Activated CD8-positive, alpha-beta T cell treated with anti-CD3 and anti-CD28 coated beads, Interleukin-2, amount 10 ng/mL, durations not matched to agents 7 days and 5 days (primary cell): Measurements from ENCODE around the gene UHMK1. TPM values are rescaled to one million over a fixed set of nuclear protein-coding genes. Genes with fewer than 3 reads are reported as not detected.
"Not testable (repeated sequence)": the region's sequence is repeated elsewhere in the genome, so short reads cannot be mapped to it uniquely, and the experiment has no call there.

ENCODE experiments used
- ATAC-seq: fragments of 150-1000 bp; cut with Tn5 transposase; one replicate; pipeline ENCODE4 v1.10.0; 2021; ENCODE audit warnings: moderate library complexity
- CTCF ChIA-PET: fragments of 350-600 bp; sonication (Branson Sonifier 250); formaldehyde crosslinking; loops from one replicate; lab custom pipeline; 2021; ENCODE audit warnings: antibody characterized with exemption; lab: Charles Lee
- POLR2A ChIA-PET: fragments of 350-600 bp; sonication (Branson Sonifier 250); formaldehyde crosslinking; loops from one replicate; lab custom pipeline; 2021; ENCODE audit warnings: antibody characterized with exemption; lab: Charles Lee
- DNase-seq: peaks from one replicate; pipeline ENCODE4 v3.0.0-alpha.2; 2020
- H3K27ac Mint-ChIP-seq: one replicate; pipeline ENCODE4 v1.8.0; 2021; ENCODE audit warnings: mild to moderate bottlenecking, mixed read lengths
- H3K27me3 Mint-ChIP-seq: one replicate; pipeline ENCODE4 v1.8.0; 2021; ENCODE audit warnings: low read depth, mixed read lengths
- H3K36me3 Mint-ChIP-seq: one replicate; pipeline ENCODE4 v1.8.0; 2021; ENCODE audit warnings: low read depth, mixed read lengths
- H3K4me1 Mint-ChIP-seq: one replicate; pipeline ENCODE4 v1.8.0; 2021; ENCODE audit warnings: low read depth, mixed read lengths
- H3K4me3 Mint-ChIP-seq: one replicate; pipeline ENCODE4 v1.8.0; 2021; ENCODE audit warnings: mild to moderate bottlenecking, mixed read lengths
- H3K9me3 Mint-ChIP-seq: one replicate; pipeline ENCODE4 v1.8.0; 2022; ENCODE audit warnings: mixed read lengths; ENCODE audit not compliant: insufficient read depth
- total RNA-seq, 2 experiments: library from RNA; stranded (reverse); gene quantifications; one replicate each; pipeline ENCODE4 v1.2.3, GENCODE V29; 2021

UHMK1 gene
- total RNA-seq, 2 experiments from 2014 or later, result 53.1 to 57.0 TPM

DNA sequence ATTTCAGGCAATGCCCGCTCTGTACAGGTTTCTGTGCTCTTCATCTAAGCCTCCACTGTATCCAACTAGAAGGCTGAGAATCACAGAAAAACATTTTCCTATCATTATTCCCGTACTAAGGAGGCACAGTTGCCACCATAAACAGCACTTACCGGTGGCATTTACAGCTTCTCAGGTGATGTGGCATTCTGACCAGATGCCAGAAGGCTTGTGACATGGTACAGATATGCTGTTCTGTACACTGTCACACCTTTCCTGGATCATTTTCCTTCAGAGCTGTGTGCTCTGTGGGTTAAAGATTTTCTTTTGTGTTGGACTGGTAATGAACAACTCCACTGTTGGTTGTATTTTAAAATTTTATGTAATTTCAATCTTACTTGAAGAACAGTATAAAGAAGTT, 59.9 kb downstream of the UHMK1 start:
- Mint-ChIP-seq H3K4me3 (no peak overlapping the region), H3K27ac (no peak overlapping the region), H3K4me1 (peaks cover 19% of the 10 kb centered on the region), H3K27me3 (no peaks in the 10 kb centered on the region), H3K36me3 (no peaks in the 10 kb centered on the region), H3K9me3 (peaks cover 7% of the 10 kb centered on the region)
- DNase-seq, result no peak
- CTCF ChIA-PET, result interaction anchor here (1.0 kb wide), 1 partner anchor 765 kb away, joined by 3 read pairs; no protein-coding TSS in a partner anchor
- ATAC-seq, result no peak
- POLR2A ChIA-PET, result no interaction called here

DNA sequence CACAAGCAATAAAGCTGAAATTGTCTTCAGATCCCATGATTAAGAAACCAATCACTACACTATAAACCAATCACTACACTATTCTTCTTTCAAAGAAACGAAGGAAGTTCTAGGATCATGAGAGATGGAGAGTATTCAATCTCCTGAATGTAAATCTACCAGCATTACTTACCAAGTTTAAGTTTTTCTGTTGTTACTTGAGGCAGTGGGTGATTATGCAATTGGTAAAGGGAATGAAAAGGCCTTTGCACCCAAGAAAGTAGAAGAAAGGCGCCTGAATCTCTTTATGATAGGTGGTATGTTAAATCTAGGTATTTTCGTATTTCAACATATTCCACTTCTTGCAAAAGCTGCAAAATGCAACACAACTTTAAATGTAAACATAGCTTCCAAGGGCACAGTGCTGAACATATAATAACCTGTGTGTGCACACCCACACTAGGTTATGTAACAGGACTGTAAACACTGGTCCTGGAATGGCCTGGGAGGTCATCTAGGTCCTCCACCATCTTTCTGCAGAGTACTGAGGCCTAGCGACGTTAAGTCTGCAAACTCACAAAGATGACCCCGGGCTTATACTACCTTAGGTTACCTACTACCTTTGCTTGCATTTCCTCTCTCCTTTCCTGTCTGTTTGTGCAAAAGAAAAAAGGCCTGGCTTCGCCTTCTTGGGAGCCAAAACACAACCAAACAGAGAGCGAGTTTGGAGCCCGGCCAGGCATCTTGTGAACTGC, 62.9 kb downstream of the UHMK1 start:
- Mint-ChIP-seq H3K27me3 (no peaks in the 10 kb centered on the region), H3K4me3 (peak overlapping the region; percentile 92), H3K9me3 (peaks cover 7% of the 10 kb centered on the region), H3K27ac (peak overlapping the region; percentile 96), H3K36me3 (no peaks in the 10 kb centered on the region), H3K4me1 (peaks cover 29% of the 10 kb centered on the region)
- DNase-seq, result no peak
- CTCF ChIA-PET, result no interaction called here
- ATAC-seq, result no peak
- POLR2A ChIA-PET, result interaction anchor here (1.6 kb wide), 1 partner anchor 62 kb away, joined by 4 read pairs; no protein-coding TSS in a partner anchor

- Mint-ChIP-seq H3K4me3 (peak overlapping the region; percentile 92), H3K9me3 (peaks cover 7% of the 10 kb centered on the region), H3K4me1 (peaks cover 31% of the 10 kb centered on the region), H3K36me3 (no peaks in the 10 kb centered on the region), H3K27ac (peak overlapping the region; percentile 96), H3K27me3 (no peaks in the 10 kb centered on the region)
- POLR2A ChIA-PET, result interaction anchor here (0.6 to 1.6 kb wide), 2 partner anchors 62 to 761 kb away, joined by 3 to 4 read pairs; no protein-coding TSS in a partner anchor
- ATAC-seq, result peak; percentile 95
- DNase-seq, result peak; percentile 97
- CTCF ChIA-PET, result interaction anchor here (1.0 kb wide), 1 partner anchor 52 kb away, joined by 5 read pairs; no protein-coding TSS in a partner anchor
Observed at GRCh38 chr1:162561037-162561615, 63.5 kb downstream of the UHMK1 start.

GRCh38 chr1:162561616-162562469, 64.2 kb downstream of the UHMK1 start, which contains the start of gene UAP1:
UAP1 (plus strand) TSS chr1:162561722; CDS start chr1:162566069, 4,347 bp downstream.
- Mint-ChIP-seq H3K36me3 (peaks cover 1% of the 10 kb centered on the region), H3K27ac (peak within 1 kb of the TSS; percentile 96), H3K9me3 (peaks cover 7% of the 10 kb centered on the region), H3K27me3 (no peaks in the 10 kb centered on the region), H3K4me3 (peak within 1 kb of the TSS; percentile 92), H3K4me1 (peaks cover 31% of the 10 kb centered on the region)
- ATAC-seq (peak; percentile 54), DNase-seq (no peak)
- POLR2A ChIA-PET, result interaction anchor here (0.6 to 1.6 kb wide), 2 partner anchors 63 to 760 kb away, joined by 3 to 4 read pairs; no protein-coding TSS in a partner anchor
- CTCF ChIA-PET, result interaction anchor here (1.0 kb wide), 1 partner anchor 52 kb away, joined by 5 read pairs; no protein-coding TSS in a partner anchor

DNA sequence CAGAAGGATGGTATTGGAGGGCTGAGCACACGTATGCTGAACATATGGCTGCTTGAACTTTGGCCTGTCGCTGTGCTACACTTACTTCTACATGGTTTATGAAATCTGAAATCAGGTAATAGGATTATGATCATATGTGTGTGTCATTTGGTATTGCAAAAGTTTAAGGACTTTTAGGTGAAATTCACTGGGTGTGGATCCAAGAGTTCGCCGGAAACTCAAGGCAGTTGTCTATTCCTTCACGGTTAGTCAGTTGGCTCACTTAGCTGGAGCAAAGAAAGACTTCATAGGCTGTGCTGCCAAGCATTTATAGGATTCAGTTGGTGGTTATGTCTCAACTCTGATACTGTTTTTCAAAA, 64.8 kb downstream of the UHMK1 start:
- DNase-seq, result no peak
- H3K27ac Mint-ChIP-seq, result peak overlapping the region; percentile 87
- ChIA-PET CTCF (no interaction called here), POLR2A (no interaction called here)
- no peak for ATAC-seq
- H3K27me3 Mint-ChIP-seq, result no peaks in the 10 kb centered on the region
- H3K4me1 Mint-ChIP-seq, result peaks cover 31% of the 10 kb centered on the region
- H3K9me3 Mint-ChIP-seq, result peaks cover 7% of the 10 kb centered on the region
- H3K4me3 Mint-ChIP-seq, result peak overlapping the region; percentile 92
- H3K36me3 Mint-ChIP-seq, result peaks cover 3% of the 10 kb centered on the region

DNA sequence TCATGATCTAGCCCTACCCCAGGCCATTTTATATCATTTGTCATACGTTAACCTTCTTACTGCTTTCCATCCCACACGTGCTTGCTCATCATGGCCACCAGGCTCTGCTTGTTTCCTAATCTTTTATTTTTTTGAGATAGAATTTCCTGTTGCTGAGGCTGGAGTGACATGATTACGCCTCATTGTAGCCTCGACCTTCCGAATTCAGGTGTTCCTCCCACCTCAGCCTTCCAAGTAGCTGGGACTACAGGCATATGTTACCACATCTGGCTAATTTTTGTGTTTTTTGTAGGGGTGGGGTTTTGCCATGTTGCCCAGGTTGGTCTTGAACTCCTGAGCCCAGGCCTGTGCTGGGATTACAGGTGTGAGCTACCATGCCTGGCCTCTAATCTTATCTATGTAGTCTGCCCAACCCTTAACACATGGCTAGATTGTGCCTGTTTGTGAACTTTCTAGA, 67.2 kb downstream of the UHMK1 start:
- Mint-ChIP-seq H3K27me3 (no peaks in the 10 kb centered on the region), H3K36me3 (peaks cover 13% of the 10 kb centered on the region), H3K9me3 (peaks cover 7% of the 10 kb centered on the region), H3K4me3 (no peak overlapping the region), H3K27ac (no peak overlapping the region), H3K4me1 (peaks cover 31% of the 10 kb centered on the region)
- ATAC-seq, result no peak
- DNase-seq, result no peak
- POLR2A ChIA-PET, result no interaction called here
- CTCF ChIA-PET, result no interaction called here

GRCh38 chr1:162565460-162565859, 67.8 kb downstream of the UHMK1 start:
- Mint-ChIP-seq H3K4me1 (peaks cover 26% of the 10 kb centered on the region), H3K4me3 (no peak overlapping the region), H3K27me3 (no peaks in the 10 kb centered on the region), H3K36me3 (peaks cover 16% of the 10 kb centered on the region), H3K9me3 (peaks cover under 1% of the 10 kb centered on the region), H3K27ac (no peak overlapping the region)
- POLR2A ChIA-PET, result no interaction called here
- ATAC-seq, result no peak
- no peak for DNase-seq
- CTCF ChIA-PET, result interaction anchor here (2.0 kb wide), 1 partner anchor 9 kb away, joined by 6 read pairs; no protein-coding TSS in a partner anchor

DNA sequence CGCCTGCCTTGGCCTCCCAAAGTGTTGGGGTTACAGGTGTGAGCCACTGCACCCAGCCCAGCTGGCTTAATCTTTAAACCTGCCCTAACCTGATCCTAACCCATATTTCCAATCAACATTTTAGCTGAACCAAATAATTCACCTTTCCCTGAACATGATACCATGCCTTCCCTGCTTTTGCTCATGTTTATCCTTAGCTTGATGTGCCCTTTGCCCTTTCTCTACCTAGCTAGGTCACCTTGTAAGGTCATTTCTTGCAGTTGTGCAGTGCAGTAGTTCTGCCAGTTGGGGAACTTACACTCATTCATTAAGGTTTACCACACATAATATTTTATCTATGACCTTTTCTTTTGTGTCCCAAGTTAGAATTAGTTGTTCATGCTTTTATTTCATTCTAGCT, 69.3 kb downstream of the UHMK1 start:
- POLR2A ChIA-PET, result no interaction called here
- no peaks in the 10 kb centered on the region for H3K9me3 Mint-ChIP-seq
- ATAC-seq, result no peak

GRCh38 chr1:162568802-162569201, 71.2 kb downstream of the UHMK1 start:
- CTCF ChIA-PET, result no interaction called here
- H3K9me3 Mint-ChIP-seq, result no peaks in the 10 kb centered on the region
- POLR2A ChIA-PET, result no interaction called here
- H3K4me1 Mint-ChIP-seq, result peaks cover 14% of the 10 kb centered on the region
- H3K4me3 Mint-ChIP-seq, result no peak overlapping the region
- peaks cover 16% of the 10 kb centered on the region for H3K36me3 Mint-ChIP-seq
- DNase-seq (no peak), ATAC-seq (no peak)
- H3K27ac Mint-ChIP-seq, result no peak overlapping the region
- no peaks in the 10 kb centered on the region for H3K27me3 Mint-ChIP-seq

More for the DNA sequence above, 69.3 kb downstream of the UHMK1 start:
- H3K36me3 Mint-ChIP-seq, result peaks cover 16% of the 10 kb centered on the region
- CTCF ChIA-PET, result interaction anchor here (1.0 to 2.0 kb wide), 3 partner anchors 8 to 28 kb away, joined by 3 to 6 read pairs (median 5); no protein-coding TSS in a partner anchor
- no peaks in the 10 kb centered on the region for H3K27me3 Mint-ChIP-seq
- no peak for DNase-seq
- peaks cover 19% of the 10 kb centered on the region for H3K4me1 Mint-ChIP-seq
- H3K4me3 Mint-ChIP-seq, result no peak overlapping the region
- H3K27ac Mint-ChIP-seq, result no peak overlapping the region

GRCh38 chr1:162570718-162571117, 73.1 kb downstream of the UHMK1 start:
- Mint-ChIP-seq H3K4me1 (peaks cover 7% of the 10 kb centered on the region), H3K27ac (no peak overlapping the region), H3K36me3 (peaks cover 16% of the 10 kb centered on the region), H3K4me3 (no peak overlapping the region), H3K27me3 (no peaks in the 10 kb centered on the region), H3K9me3 (no peaks in the 10 kb centered on the region)
- POLR2A ChIA-PET, result no interaction called here
- CTCF ChIA-PET, result no interaction called here
- ATAC-seq (no peak), DNase-seq (no peak)

GRCh38 chr1:162571121-162571520, 73.5 kb downstream of the UHMK1 start:
- H3K4me3 Mint-ChIP-seq, POLR2A ChIA-PET, H3K27ac Mint-ChIP-seq, DNase-seq, H3K9me3 Mint-ChIP-seq, H3K27me3 Mint-ChIP-seq, H3K4me1 Mint-ChIP-seq, CTCF ChIA-PET, ATAC-seq: not testable (repeated sequence)
- H3K36me3 Mint-ChIP-seq, result peaks cover 16% of the 10 kb centered on the region
